HepG2 (cell line): ENCODE results near the gene GREM1. TPM values are rescaled to one million over a fixed set of nuclear protein-coding genes. Genes with fewer than 3 reads are reported as not detected.

ENCODE experiments used
- ATAC-seq: fragments of 200-7000 bp; cut with Tn5 transposase; 3 replicates; pipeline ENCODE4 v1.9.1; 2020; ENCODE audit warnings: mild to moderate bottlenecking, moderate library complexity
- BruUV-seq: library from RNA; stranded (reverse); fragments of 400-500 nt; replicated peaks from 2 replicates; lab custom pipeline; 2021; lab: Mats Ljungman, UMichigan
- CTCF ChIA-PET: fragments of 300-600 bp; formaldehyde crosslinking; extraction: SDS; loops from one replicate; lab custom pipeline; 2021; ENCODE audit warnings: low total read pairs, inconsistent platforms, low intra/inter-chr PET ratio; lab: Yijun Ruan, JAX
- POLR2A ChIA-PET: fragments of 350-600 bp; sonication (Branson Sonifier 250); formaldehyde crosslinking; loops from one replicate; lab custom pipeline; 2020; ENCODE audit warnings: antibody characterized with exemption, inconsistent platforms; lab: Yijun Ruan, JAX
- DNase-seq: peaks from one replicate; pipeline ENCODE4 v3.0.0-alpha.2; 2015; ENCODE audit warnings: low spot score
- FAIRE-seq: peaks from 3 replicates; lab custom pipeline; 2011; peaks lifted over from hg19 to GRCh38; lab: Jason Lieb, UNC
- H2AFZ ChIP-seq: one replicate; pipeline ENCODE4 v1.6.1; 2011; ENCODE audit warnings: low read length, inconsistent platforms
- H3K27ac ChIP-seq: fragments of 300-600 bp; 3 replicates; pipeline ENCODE4 v1.8.0; 2011; ENCODE audit warnings: mixed run types, mild to moderate bottlenecking, mixed read lengths, low read length, inconsistent platforms; ENCODE audit not compliant: insufficient read depth; ENCODE audit errors: extremely low read length
- H3K27me3 ChIP-seq, 2 experiments: fragments of 200-600 bp in 1 of 2; 2 replicates in 1 of 2; 3 replicates in 1 of 2; pipeline versions ENCODE4 v1.6.0 to v1.8.0; 2011; ENCODE audit warnings: low read length in 2 of 2, mild to moderate bottlenecking in 2 of 2, moderate library complexity in 2 of 2, inconsistent platforms in 1 of 2; ENCODE audit not compliant: insufficient read depth in 2 of 2, control insufficient read depth in 1 of 2
- H3K36me3 ChIP-seq, 2 experiments: fragments of 200-600 bp in 1 of 2; replicated peaks in 1 of 2; 2 replicates in 1 of 2; 3 replicates in 1 of 2; pipeline versions ENCODE4 v1.5.1 to v1.8.0; 2011; ENCODE audit warnings: low read length in 2 of 2, inconsistent platforms in 1 of 2; ENCODE audit not compliant: insufficient read depth in 2 of 2, control insufficient read depth in 1 of 2
- H3K4me1 ChIP-seq: 2 replicates; pipeline ENCODE4 v1.5.1; 2012; ENCODE audit warnings: low read length, inconsistent platforms; ENCODE audit not compliant: insufficient read depth
- H3K4me2 ChIP-seq: 2 replicates; pipeline ENCODE4 v1.6.0; 2011; ENCODE audit warnings: low read depth, low read length, inconsistent platforms
- H3K4me3 ChIP-seq, 3 experiments: fragments of 200-600 bp in 1 of 3; sonication (generic), shearing (Covaris generic) in 1 of 3; replicated peaks in 1 of 3; 2 replicates each; pipeline ENCODE4 v1.5.1; 2011 to 2016; ENCODE audit warnings: low read length in 3 of 3, inconsistent platforms in 2 of 3, low read depth in 2 of 3, mild to moderate bottlenecking in 2 of 3, control low read depth in 1 of 3, mixed read lengths in 1 of 3; ENCODE audit not compliant: insufficient read depth in 1 of 3
- H3K79me2 ChIP-seq: one replicate; pipeline ENCODE4 v1.6.1; 2011; ENCODE audit warnings: low read length, inconsistent platforms; ENCODE audit not compliant: insufficient read depth
- H3K9ac ChIP-seq: 2 replicates; pipeline ENCODE4 v1.6.0; 2011; ENCODE audit warnings: mild to moderate bottlenecking, low read depth, low read length, inconsistent platforms; ENCODE audit not compliant: insufficient read depth
- H3K9me3 ChIP-seq: 2 replicates; pipeline ENCODE4 v1.5.1; 2012; ENCODE audit warnings: mild to moderate bottlenecking, low read length
- H4K20me1 ChIP-seq: 2 replicates; pipeline ENCODE4 v1.6.0; 2011; ENCODE audit warnings: inconsistent platforms, mild to moderate bottlenecking, low read length, moderate library complexity; ENCODE audit not compliant: insufficient read depth
- PHF8 ChIP-seq: sonication (generic); formaldehyde crosslinking; IDR thresholded peaks from 2 replicates; pipeline ENCODE4 v1.5.0; 2020; ENCODE audit warnings: missing genetic modification reagents
- RFX1 ChIP-seq: fragments of 450-650 bp; IDR thresholded peaks from 2 replicates; pipeline ENCODE4 v1.6.1; 2017
- SNAPC4 ChIP-seq: sonication (generic); formaldehyde crosslinking; IDR thresholded peaks from 2 replicates; pipeline ENCODE4 v1.4.0; 2020; ENCODE audit warnings: mild to moderate bottlenecking, missing genetic modification reagents
- TGIF2 ChIP-seq: IDR thresholded peaks from 2 replicates; pipeline ENCODE4 v1.6.1; 2016; ENCODE audit warnings: control low read depth, missing compliant biosample characterization
- ZBTB38 ChIP-seq: sonication (generic); formaldehyde crosslinking; IDR thresholded peaks from 2 replicates; pipeline ENCODE4 v1.5.1; 2020; ENCODE audit warnings: mild to moderate bottlenecking, missing genetic modification reagents
- ZBTB46 ChIP-seq: sonication (generic); formaldehyde crosslinking; IDR thresholded peaks from 2 replicates; pipeline ENCODE4 v1.4.0; 2020; ENCODE audit warnings: mild to moderate bottlenecking, missing genetic modification reagents, borderline replicate concordance
- ZNF720 ChIP-seq: sonication (generic); formaldehyde crosslinking; IDR thresholded peaks from 2 replicates; pipeline ENCODE4 v1.4.0; 2020; ENCODE audit warnings: missing genetic modification reagents
- ZSCAN21 ChIP-seq: sonication (generic); formaldehyde crosslinking; IDR thresholded peaks from 2 replicates; pipeline ENCODE4 v1.8.0; 2022; ENCODE audit warnings: mild to moderate bottlenecking, missing genetic modification reagents, moderate library complexity, borderline replicate concordance
- WGBS: methylation state at CpG from one replicate; pipeline ENCODE4 v1.1.6; 2017; ENCODE audit warnings: low lambda C conversion rate; 5-methylcytosine and 5-hydroxymethylcytosine counted together
- in situ Hi-C: cut with HindIII; loops from 2 replicates; pipeline ENCODE4 v1.10.0; 2017; ENCODE audit warnings: low pct_unique_long_range_greater_than_20kb; ENCODE audit not compliant: extremely low pct_ligation_motif_present
- intact Hi-C: fragments of 100-400 bp; cut with micrococcal nuclease; formaldehyde crosslinking; loops from one replicate; pipeline ENCODE4 v1.10.0; 2022; ENCODE audit not compliant: unreplicated experiment
- polyA plus RNA-seq, 8 experiments: library from polyadenylated mRNA; depleted of rRNA in 3 of 8; stranded (reverse) in 7 of 8; unstranded in 1 of 8; fragments of >200 nt; fragmentation: Illumina TruSeq in 4 of 8; extraction: Trizol in 4 of 8; gene quantifications; 2 replicates each; pipeline versions ENCODE4 v1.2.1 to v1.2.3, GENCODE V29; 2011 to 2016; ENCODE audit warnings: low read depth in 4 of 8, missing spikeins in 1 of 8, mixed read lengths in 1 of 8; ENCODE audit not compliant: insufficient read depth in 1 of 8
- total RNA-seq, 5 experiments: library from RNA; depleted of rRNA; stranded (reverse); fragments of >200 nt; fragmentation: Illumina TruSeq; extraction: Trizol; gene quantifications; 2 replicates each; pipeline ENCODE4 v1.2.3, GENCODE V29; 2016; ENCODE audit warnings: low read depth in 1 of 5
- TF ChIP-seq, protein P1 (sequence below): sonication (generic); formaldehyde crosslinking; IDR thresholded peaks from 2 replicates; pipeline ENCODE4 v1.5.1; 2020; ENCODE audit warnings: mild to moderate bottlenecking, missing genetic modification reagents, borderline replicate concordance

The GREM1 gene
- total and polyA plus RNA-seq, 2 of the 13 experiments (the other 11 are each of a cell fraction or from before 2014, with no cell fraction given), result 0.02 to 0.08 TPM

- no peak for TF ChIP-seq SNAPC4 (CRISPR knock-in tag)
Observed at GRCh38 chr15:32701863-32702262, 15.9 kb upstream of the GREM1 start (continued).

GRCh38 chr15:32704395-32704981, 13.3 kb upstream of the GREM1 start:
- ATAC-seq (no peak), DNase-seq (no peak), FAIRE-seq (no peak)
- no peak overlapping the region for H3K9ac ChIP-seq
- H4K20me1 ChIP-seq, result no peaks in the 10 kb centered on the region
- in situ Hi-C loops, result no loop called here
- ChIA-PET CTCF (no interaction called here), POLR2A (no interaction called here)
- no peaks in the 10 kb centered on the region for H3K79me2 ChIP-seq
- no peaks in the 10 kb centered on the region for H3K27me3 ChIP-seq
- no TSS peak for BruUV-seq
- no peak overlapping the region for H3K4me2 ChIP-seq
- no peak overlapping the region for H3K27ac ChIP-seq
- no peaks in the 10 kb centered on the region for H3K36me3 ChIP-seq
- H3K4me3 ChIP-seq, result no peak overlapping the region
- WGBS, result 49% methylated on average over 8 of the region's 8 CpGs
- H3K9me3 ChIP-seq, result no peaks in the 10 kb centered on the region
- intact Hi-C loops, result no loop called here
- H3K4me1 ChIP-seq, result peaks cover 72% of the 10 kb centered on the region
- H2AFZ ChIP-seq, result no peak overlapping the region
- no peak for TF ChIP-seq ZBTB46 (CRISPR knock-in tag)
- no peak for TF ChIP-seq ZNF720
- TF ChIP-seq RFX1, result no peak
- no peak for TF ChIP-seq ZBTB38 (CRISPR knock-in tag)
- TF ChIP-seq PHF8 (CRISPR knock-in tag), result no peak
- no peak for TF ChIP-seq TGIF2
- TF ChIP-seq, protein P1, sequence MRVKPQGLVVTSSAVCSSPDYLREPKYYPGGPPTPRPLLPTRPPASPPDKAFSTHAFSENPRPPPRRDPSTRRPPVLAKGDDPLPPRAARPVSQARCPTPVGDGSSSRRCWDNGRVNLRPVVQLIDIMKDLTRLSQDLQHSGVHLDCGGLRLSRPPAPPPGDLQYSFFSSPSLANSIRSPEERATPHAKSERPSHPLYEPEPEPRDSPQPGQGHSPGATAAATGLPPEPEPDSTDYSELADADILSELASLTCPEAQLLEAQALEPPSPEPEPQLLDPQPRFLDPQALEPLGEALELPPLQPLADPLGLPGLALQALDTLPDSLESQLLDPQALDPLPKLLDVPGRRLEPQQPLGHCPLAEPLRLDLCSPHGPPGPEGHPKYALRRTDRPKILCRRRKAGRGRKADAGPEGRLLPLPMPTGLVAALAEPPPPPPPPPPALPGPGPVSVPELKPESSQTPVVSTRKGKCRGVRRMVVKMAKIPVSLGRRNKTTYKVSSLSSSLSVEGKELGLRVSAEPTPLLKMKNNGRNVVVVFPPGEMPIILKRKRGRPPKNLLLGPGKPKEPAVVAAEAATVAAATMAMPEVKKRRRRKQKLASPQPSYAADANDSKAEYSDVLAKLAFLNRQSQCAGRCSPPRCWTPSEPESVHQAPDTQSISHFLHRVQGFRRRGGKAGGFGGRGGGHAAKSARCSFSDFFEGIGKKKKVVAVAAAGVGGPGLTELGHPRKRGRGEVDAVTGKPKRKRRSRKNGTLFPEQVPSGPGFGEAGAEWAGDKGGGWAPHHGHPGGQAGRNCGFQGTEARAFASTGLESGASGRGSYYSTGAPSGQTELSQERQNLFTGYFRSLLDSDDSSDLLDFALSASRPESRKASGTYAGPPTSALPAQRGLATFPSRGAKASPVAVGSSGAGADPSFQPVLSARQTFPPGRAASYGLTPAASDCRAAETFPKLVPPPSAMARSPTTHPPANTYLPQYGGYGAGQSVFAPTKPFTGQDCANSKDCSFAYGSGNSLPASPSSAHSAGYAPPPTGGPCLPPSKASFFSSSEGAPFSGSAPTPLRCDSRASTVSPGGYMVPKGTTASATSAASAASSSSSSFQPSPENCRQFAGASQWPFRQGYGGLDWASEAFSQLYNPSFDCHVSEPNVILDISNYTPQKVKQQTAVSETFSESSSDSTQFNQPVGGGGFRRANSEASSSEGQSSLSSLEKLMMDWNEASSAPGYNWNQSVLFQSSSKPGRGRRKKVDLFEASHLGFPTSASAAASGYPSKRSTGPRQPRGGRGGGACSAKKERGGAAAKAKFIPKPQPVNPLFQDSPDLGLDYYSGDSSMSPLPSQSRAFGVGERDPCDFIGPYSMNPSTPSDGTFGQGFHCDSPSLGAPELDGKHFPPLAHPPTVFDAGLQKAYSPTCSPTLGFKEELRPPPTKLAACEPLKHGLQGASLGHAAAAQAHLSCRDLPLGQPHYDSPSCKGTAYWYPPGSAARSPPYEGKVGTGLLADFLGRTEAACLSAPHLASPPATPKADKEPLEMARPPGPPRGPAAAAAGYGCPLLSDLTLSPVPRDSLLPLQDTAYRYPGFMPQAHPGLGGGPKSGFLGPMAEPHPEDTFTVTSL, result no peak
- TF ChIP-seq ZSCAN21 (CRISPR knock-in tag), result no peak
